Measurements from ENCODE around the gene ADGRA3. TPM values are rescaled to one million over a fixed set of nuclear protein-coding genes. Genes with fewer than 3 reads are reported as not detected.

ADGRA3 gene
- total RNA-seq, 4 donors from 2014 or later: 17.8 to 48.8 (median 32.4) TPM

DNA sequence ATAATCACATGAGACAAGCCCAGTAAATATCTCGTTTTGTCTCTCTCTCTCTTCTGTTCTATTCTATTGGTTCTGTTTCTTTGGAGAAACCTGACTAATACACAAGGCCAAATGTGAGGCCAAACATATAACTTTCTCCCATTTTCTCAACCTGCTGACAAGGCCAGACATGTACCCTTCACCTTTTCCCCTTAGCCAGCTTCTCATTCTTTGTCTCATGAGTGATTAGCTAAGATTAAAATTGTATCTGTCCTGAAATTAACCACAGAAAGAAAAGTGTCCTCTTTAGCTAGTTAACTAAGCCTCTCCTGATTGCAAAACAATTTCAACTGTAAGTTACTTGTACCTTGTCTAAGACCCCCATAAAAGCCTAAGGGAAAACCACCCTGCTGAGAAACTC is 18.5 kb upstream of the ADGRA3 start:
- peaks cover 0 to 20% (median 0%) of the 10 kb centered on the region in 3 donors for H3K9me3 ChIP-seq
- H3K36me3 ChIP-seq: no peaks in the 10 kb centered on the region
- TF ChIP-seq POLR2A (IDR thresholded peaks at IDR 0.05) (no peak), EP300 (IDR thresholded peaks at IDR 0.05) (no peak), POLR2AphosphoS5 (IDR thresholded peaks at IDR 0.05) (no peak)
- TF ChIP-seq, protein P1, sequence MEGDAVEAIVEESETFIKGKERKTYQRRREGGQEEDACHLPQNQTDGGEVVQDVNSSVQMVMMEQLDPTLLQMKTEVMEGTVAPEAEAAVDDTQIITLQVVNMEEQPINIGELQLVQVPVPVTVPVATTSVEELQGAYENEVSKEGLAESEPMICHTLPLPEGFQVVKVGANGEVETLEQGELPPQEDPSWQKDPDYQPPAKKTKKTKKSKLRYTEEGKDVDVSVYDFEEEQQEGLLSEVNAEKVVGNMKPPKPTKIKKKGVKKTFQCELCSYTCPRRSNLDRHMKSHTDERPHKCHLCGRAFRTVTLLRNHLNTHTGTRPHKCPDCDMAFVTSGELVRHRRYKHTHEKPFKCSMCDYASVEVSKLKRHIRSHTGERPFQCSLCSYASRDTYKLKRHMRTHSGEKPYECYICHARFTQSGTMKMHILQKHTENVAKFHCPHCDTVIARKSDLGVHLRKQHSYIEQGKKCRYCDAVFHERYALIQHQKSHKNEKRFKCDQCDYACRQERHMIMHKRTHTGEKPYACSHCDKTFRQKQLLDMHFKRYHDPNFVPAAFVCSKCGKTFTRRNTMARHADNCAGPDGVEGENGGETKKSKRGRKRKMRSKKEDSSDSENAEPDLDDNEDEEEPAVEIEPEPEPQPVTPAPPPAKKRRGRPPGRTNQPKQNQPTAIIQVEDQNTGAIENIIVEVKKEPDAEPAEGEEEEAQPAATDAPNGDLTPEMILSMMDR (IDR thresholded peaks at IDR 0.05): no peak
- no peak overlapping the region for H3K4me3 ChIP-seq
- H3K4me1 ChIP-seq: peaks cover 0 to 5% (median 0%) of the 10 kb centered on the region in 3 donors
- no peaks in the 10 kb centered on the region for H3K27me3 ChIP-seq
- 75 to 91% methylated on average over 1 of the region's 1 CpG for WGBS, 2 donors (ENCODE audit: low coverage in 1 of 2)
- H3K27ac ChIP-seq: no peak overlapping the region
- ATAC-seq: no peak

GRCh38 chr4:22532896-22533295 is 17.0 kb upstream of the ADGRA3 start:
- no peaks in the 10 kb centered on the region for H3K36me3 ChIP-seq
- H3K27ac ChIP-seq: no peak overlapping the region
- H3K4me3 ChIP-seq: no peak overlapping the region
- no peaks in the 10 kb centered on the region for H3K27me3 ChIP-seq
- H3K4me1 ChIP-seq: peaks cover 0 to 5% (median 0%) of the 10 kb centered on the region in 3 donors
- 86 to 94% methylated on average over 1 of the region's 1 CpG for WGBS, 2 donors (ENCODE audit: low coverage in 1 of 2)
- H3K9me3 ChIP-seq: peaks cover 0 to 20% (median 0%) of the 10 kb centered on the region in 3 donors
- no peak for TF ChIP-seq EP300 (IDR thresholded peaks at IDR 0.05)
- TF ChIP-seq POLR2AphosphoS5 (IDR thresholded peaks at IDR 0.05): no peak
- TF ChIP-seq, protein P1 (IDR thresholded peaks at IDR 0.05): no peak
- no peak for TF ChIP-seq POLR2A (IDR thresholded peaks at IDR 0.05)
- ATAC-seq: no peak

- no peak for ATAC-seq
- H3K36me3 ChIP-seq: no peaks in the 10 kb centered on the region
- WGBS, 2 donors (ENCODE audit: low coverage in 1 of 2): 67 to 71% methylated on average over 1 of the region's 1 CpG
- H3K27me3 ChIP-seq: no peaks in the 10 kb centered on the region
- peaks cover 0 to 20% (median 0%) of the 10 kb centered on the region in 3 donors for H3K9me3 ChIP-seq
- no peak overlapping the region for H3K4me3 ChIP-seq
- H3K27ac ChIP-seq: no peak overlapping the region
- TF ChIP-seq POLR2AphosphoS5 (IDR thresholded peaks at IDR 0.05): no peak
- TF ChIP-seq, protein P1 (IDR thresholded peaks at IDR 0.05): no peak
- TF ChIP-seq EP300 (IDR thresholded peaks at IDR 0.05): no peak
- TF ChIP-seq POLR2A (IDR thresholded peaks at IDR 0.05): no peak
- peaks cover 0 to 5% (median 0%) of the 10 kb centered on the region in 3 donors for H3K4me1 ChIP-seq
These were observed 16.3 kb upstream of the ADGRA3 start for GRCh38 chr4:22532117-22532516.

- WGBS, 2 donors (ENCODE audit: low coverage in 1 of 2): 48 to 51% methylated on average over 4 of the region's 4 CpGs
These were observed 15.6 kb upstream of the ADGRA3 start for GRCh38 chr4:22531311-22532019.

More at GRCh38 chr4:22531311-22532019, 15.6 kb upstream of the ADGRA3 start:
- peaks cover 0 to 5% (median 0%) of the 10 kb centered on the region in 3 donors for H3K4me1 ChIP-seq
- TF ChIP-seq, protein P1 (IDR thresholded peaks at IDR 0.05): no peak
- no peak for TF ChIP-seq POLR2AphosphoS5 (IDR thresholded peaks at IDR 0.05)
- no peak for TF ChIP-seq EP300 (IDR thresholded peaks at IDR 0.05)
- TF ChIP-seq POLR2A (IDR thresholded peaks at IDR 0.05): no peak
- no peak overlapping the region for H3K27ac ChIP-seq
- H3K9me3 ChIP-seq: peaks cover 0 to 20% (median 0%) of the 10 kb centered on the region in 3 donors
- no peaks in the 10 kb centered on the region for H3K27me3 ChIP-seq
- no peak overlapping the region for H3K4me3 ChIP-seq
- no peaks in the 10 kb centered on the region for H3K36me3 ChIP-seq
- ATAC-seq: no peak
